ENCODE data around the gene CRP.
"Not testable (repeated sequence)": the region's sequence is repeated elsewhere in the genome, so short reads cannot be mapped to it uniquely, and the experiment has no call there.

CRP gene

DNA sequence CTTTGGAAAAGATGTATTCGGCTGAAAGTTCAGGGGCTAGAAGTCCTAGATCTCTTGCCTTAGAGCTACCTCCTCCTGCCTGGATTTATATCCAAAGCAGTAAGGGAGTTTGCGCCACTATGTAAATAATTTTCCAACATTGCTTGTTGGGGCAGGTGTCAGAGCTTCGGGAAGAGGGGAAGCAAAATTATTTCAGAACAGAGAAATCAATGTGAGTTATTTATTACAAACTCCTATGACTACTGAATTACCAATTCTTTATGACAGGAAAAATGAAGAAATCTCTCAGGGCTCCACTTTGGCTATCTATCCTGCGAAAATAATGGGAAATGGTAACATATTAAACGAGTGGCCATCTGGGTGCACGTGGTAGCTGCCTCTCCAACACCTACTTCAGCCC is at the start of gene CRP:
Gene CRP (minus strand): TSS at position 61 of the 400 bp plus-strand sequence. CDS start 104 bp downstream, outside the sequence.
- no peak for DNase-seq (ENCODE audit: low read depth)

- DNase-seq (ENCODE audit: low read depth), result no peak
Measured at GRCh38 chr1:159763686-159764085, 49.3 kb upstream of the CRP start.

DNA sequence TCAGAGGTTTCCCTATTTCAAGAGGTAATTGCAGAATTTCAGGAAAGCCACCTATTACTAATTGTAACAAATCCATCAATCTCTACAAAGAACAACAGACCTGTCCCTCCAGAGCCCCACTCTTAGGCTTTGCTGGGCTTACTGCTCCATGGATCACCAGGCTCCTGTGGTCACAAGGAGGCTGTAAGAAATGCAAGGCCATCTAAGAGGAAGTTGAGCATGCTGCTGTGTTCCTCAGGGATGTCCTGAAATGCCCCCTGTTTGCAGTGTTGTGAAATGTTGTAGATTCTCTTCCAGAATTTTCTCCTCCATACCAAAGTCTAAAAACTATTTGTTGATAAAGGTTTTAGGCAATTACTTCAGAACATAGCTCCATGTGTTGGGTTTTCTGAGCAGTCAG is 42.0 kb upstream of the CRP start:
- DNase-seq (ENCODE audit: low read depth), result no peak

- DNase-seq (ENCODE audit: low read depth), result no peak
Measured at GRCh38 chr1:159755451-159756007, 41.1 kb upstream of the CRP start.

DNA sequence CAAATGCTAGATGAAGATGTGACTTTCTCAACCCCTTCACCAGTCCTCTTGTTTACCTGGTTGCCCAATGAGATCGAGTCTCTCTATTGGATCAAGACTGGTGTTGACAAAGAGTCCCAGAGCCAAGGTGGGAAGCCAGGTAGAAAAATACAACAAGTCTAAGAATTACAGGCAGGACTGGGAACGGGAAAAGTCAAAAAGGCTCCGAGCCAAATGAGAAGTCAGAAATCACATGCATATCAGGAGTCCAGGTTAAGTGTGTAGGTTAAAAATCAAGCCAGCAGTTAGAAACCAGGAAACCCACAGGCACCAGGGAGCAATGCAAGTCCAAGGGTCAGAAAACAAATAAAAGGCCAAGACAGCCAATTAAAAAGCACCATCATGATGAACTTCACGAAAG is 39.0 kb upstream of the CRP start:
- DNase-seq (ENCODE audit: low read depth), result no peak

- no peak for DNase-seq (ENCODE audit: low read depth)
Measured at GRCh38 chr1:159752135-159752580, 37.8 kb upstream of the CRP start.

- DNase-seq (ENCODE audit: low read depth), result no peak
Measured at GRCh38 chr1:159751031-159751430, 36.6 kb upstream of the CRP start.

- no peak for DNase-seq (ENCODE audit: low read depth)
Measured at GRCh38 chr1:159750621-159751020, 36.2 kb upstream of the CRP start.

DNA sequence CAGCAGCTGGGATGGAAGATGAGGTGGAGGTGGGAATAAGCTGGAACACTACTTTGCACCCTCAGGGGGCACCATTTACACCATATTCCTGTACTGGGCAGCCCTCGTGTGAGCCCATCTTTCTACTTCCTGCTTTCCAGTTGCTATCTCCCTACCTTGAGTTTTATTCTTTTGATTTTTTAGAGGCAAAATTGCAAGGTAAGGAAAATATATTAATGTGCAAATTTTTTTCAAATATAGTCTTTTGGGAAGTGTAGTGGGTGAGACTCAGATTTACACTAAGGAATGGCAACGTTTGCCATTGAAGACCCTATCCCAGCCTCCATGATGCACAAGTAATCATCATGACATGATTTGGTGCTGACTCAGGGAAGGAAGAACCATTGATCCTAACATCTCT is 35.2 kb upstream of the CRP start:
- no peak for DNase-seq (ENCODE audit: low read depth)

DNA sequence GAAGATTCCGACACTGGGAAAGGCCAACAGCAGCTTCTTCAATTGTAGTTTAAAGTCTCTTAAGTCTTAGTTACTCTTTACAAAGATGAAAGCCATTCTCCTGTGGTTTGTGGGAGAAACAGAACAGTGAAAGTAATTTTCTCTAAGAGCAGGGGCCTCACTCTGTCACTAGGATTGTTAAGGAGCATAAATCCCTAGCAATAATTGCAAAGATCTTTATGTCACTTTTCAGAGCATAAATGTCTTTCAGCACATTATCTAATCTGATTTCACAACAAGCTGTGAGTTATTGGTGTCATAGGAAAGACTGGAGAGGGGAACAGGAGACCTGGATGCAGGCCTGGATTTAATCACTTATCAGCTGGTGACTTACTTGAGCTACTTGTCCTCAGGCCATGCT is 34.0 kb upstream of the CRP start:
- DNase-seq (ENCODE audit: low read depth), result no peak

DNA sequence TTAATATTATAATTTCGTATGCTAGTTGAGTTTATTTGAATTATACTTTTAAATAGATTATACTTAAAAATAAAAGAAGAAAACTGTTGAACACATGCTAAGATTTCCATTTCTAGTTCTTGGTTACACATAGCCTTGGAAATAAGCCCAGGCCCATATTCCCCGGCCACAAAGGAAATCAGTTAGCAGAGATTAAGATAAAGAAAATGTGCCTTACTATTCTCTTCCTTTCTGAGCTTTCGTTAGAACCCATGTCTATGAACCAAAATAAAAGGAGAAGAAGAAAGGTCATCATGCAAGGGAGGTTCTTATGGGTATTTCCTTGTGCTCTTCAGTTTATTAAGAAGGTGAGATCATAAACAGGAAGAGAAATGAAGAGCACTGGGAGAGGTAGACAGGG is 32.3 kb upstream of the CRP start:
- DNase-seq (ENCODE audit: low read depth), result no peak

DNA sequence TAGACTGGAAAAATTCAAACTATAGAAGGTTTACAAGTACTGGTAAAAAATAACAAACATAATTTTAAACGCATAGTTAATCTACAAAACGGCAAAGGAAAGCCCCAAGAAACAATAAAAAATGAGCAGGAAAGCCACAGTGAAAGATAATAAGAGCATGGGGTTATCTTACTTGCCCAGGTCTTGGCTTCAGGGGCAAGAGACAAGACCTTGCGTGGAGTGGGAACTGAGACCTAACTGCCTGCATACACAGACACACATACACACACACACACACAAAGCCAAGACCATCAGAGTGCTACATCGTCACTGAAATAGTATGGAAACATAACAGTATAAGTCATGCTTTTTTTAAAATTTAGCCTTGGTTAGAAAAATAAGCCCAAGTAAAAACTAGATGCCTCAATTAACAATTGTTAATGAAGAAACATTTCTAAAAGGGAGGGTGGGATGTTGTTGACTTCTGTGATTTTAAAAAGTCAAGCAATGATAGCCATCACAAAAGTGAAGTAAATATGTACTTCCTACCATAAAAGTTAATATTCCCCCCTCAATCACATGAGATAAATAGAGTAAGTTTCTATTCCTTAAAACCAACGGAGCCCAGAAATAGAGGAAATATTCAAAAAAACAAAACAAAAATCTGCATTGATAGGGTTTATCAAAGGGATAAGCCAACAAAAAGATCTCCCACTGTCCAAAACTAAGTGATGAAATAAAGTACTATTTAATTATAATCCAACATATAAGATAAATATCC is 29.4 kb upstream of the CRP start:
- no peak for DNase-seq (ENCODE audit: low read depth)

- no peak for DNase-seq (ENCODE audit: low read depth)
Measured at GRCh38 chr1:159737238-159737916, 23.0 kb upstream of the CRP start.

- DNase-seq (ENCODE audit: low read depth), result not testable (repeated sequence)
Measured at GRCh38 chr1:159723188-159723587, 8.8 kb upstream of the CRP start.

DNA sequence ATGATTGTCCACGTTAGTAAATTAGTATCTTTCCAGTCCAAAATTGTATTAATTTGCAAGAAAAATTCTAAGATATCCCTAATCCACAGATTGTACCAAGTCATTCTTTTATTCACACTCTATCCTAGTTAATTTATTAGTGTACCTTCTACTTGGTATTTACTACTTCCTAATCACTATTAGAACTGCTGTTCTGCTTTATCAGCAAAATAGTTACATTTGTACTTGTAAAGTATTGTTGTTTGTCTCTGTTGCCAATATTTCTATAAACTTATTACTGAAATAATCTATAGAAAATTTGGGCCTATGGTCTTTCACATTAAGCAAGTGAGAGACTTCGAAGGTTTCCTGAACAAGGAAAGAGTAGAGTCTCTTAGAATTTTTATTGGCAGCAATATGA is 5.6 kb upstream of the CRP start:
- no peak for DNase-seq (ENCODE audit: low read depth)

GRCh38 chr1:159715855-159716254 is 1.5 kb upstream of the CRP start:
- DNase-seq (ENCODE audit: low read depth), result no peak

- no peak for DNase-seq (ENCODE audit: low read depth)
Measured at GRCh38 chr1:159712080-159712479, 2.3 kb downstream of the CRP start.

- no peak for DNase-seq (ENCODE audit: low read depth)
Measured at GRCh38 chr1:159707472-159708260, 6.7 kb downstream of the CRP start.

GRCh38 chr1:159705904-159706256 is 8.5 kb downstream of the CRP start:
- no peak for DNase-seq (ENCODE audit: low read depth)

DNA sequence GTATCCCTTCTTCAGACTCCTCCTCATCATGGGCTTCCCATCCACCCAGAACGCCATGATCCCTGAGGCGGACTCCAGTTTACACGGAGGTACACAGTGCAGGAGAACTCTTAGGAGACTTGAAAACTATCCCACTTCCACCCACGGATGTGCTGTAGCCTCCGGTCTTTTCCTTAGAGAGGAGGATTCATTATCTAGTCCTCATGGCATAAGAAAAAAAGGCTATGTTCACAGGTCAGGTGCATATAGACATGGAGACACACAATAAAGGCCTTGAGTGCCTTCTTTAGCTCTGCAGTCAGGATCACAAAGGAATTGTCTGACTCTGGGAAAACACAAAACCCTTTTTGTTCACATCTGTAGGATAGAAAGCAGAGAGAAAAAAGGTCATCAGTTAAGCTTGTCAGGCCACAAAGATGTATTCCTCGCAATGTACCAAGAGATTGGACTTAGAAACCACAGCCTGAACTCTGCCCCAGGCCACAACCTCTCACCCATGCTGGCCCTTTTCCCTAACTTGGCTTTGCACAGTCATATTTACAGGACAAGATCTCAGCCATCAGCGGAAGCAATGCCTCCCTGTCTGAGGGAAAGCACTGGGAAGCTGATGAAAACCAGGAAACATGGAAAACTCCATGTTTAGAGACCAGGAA is 9.0 kb downstream of the CRP start:
- no peak for DNase-seq (ENCODE audit: low read depth)

DNA sequence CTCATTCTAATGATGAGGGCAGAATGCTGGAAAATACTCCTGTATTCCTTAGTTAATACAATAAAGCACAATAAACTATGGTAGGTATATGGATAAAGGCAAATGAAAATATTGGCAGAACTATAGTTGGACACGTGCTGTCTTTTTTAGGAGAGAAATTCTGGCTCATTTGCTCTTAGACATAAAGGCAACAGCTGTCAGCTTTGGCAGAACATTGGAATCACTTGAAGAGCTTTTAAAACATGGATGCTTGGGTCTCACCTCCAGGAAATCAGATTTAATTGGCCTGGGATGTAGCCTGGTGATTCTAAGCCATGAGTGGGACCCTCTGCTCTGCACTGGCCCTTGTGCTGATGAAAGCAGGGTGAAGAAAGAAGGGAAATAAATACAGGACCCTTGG is 9.9 kb downstream of the CRP start:
- no peak for DNase-seq (ENCODE audit: low read depth)

GRCh38 chr1:159700312-159700711 is 14.1 kb downstream of the CRP start:
- no peak for DNase-seq (ENCODE audit: low read depth)

Data from activated T-cell treated with anti-CD3 and anti-CD28 coated beads for 1 hour (primary cell).